NCI-H128 (cell line): ENCODE data around the gene DDX49.
"Not testable (repeated sequence)": the region's sequence is repeated elsewhere in the genome, so short reads cannot be mapped to it uniquely, and the experiment has no call there.

Source experiments
- DNase-seq: peaks from one replicate; lab custom pipeline; 2025; ENCODE audit not compliant: unreplicated experiment; lab: John Stamatoyannopoulos, UW

Gene DDX49

GRCh38 chr19:18940769-18941627 is 21.5 kb downstream of the DDX49 start, which contains the start of gene HOMER3:
HOMER3 (minus strand) TSS chr19:18941217; CDS start chr19:18938982, 2,235 bp downstream.
- DNase-seq, result no peak

- DNase-seq, result no peak
These were observed 22.3 kb downstream of the DDX49 start for GRCh38 chr19:18941628-18942354.

- DNase-seq, result no peak
These were observed 23.2 kb downstream of the DDX49 start for GRCh38 chr19:18942692-18943091.

GRCh38 chr19:18943465-18943864 is 23.9 kb downstream of the DDX49 start:
- no peak for DNase-seq

GRCh38 chr19:18945297-18945696 is 25.8 kb downstream of the DDX49 start:
- DNase-seq, result no peak

- no peak for DNase-seq
These were observed 26.8 kb downstream of the DDX49 start for GRCh38 chr19:18946335-18946734.

- DNase-seq, result no peak
These were observed 27.4 kb downstream of the DDX49 start for GRCh38 chr19:18946918-18947317.

GRCh38 chr19:18948075-18948975 is 28.8 kb downstream of the DDX49 start:
- no peak for DNase-seq

- no peak for DNase-seq
These were observed 29.5 kb downstream of the DDX49 start for GRCh38 chr19:18948976-18949356.

- DNase-seq, result no peak
These were observed 30.3 kb downstream of the DDX49 start for GRCh38 chr19:18949858-18950257.

GRCh38 chr19:18951721-18952281 is 32.3 kb downstream of the DDX49 start:
- DNase-seq, result no peak

- DNase-seq, result not testable (repeated sequence)
These were observed 33.0 kb downstream of the DDX49 start for GRCh38 chr19:18952364-18953003.

- no peak for DNase-seq
These were observed 34.6 kb downstream of the DDX49 start for GRCh38 chr19:18954094-18954493.

- no peak for DNase-seq
These were observed 35.5 kb downstream of the DDX49 start for GRCh38 chr19:18955042-18955441.

GRCh38 chr19:18960370-18960769 is 40.9 kb downstream of the DDX49 start:
- DNase-seq, result no peak

GRCh38 chr19:18961767-18962620 is 42.5 kb downstream of the DDX49 start:
- DNase-seq, result peak; percentile 19

GRCh38 chr19:18964121-18964520 is 44.6 kb downstream of the DDX49 start:
- no peak for DNase-seq

GRCh38 chr19:18966307-18966706 is 46.8 kb downstream of the DDX49 start:
- no peak for DNase-seq

GRCh38 chr19:18967358-18968146 is 48.0 kb downstream of the DDX49 start:
- no peak for DNase-seq
